ENCODE results near the gene SCO1.

- TF ChIP-seq POLR2AphosphoS5 (IDR thresholded peaks at IDR 0.05; ENCODE audit: low read depth, low read length): no peak
- no peak for TF ChIP-seq POLR2A (IDR thresholded peaks at IDR 0.05; ENCODE audit: low read depth, low read length)
Measured at GRCh38 chr17:10743316-10744009, 46.1 kb upstream of the SCO1 start.
